Measurements from ENCODE around the gene MUC5B. TPM values are rescaled to one million over a fixed set of nuclear protein-coding genes. Genes with fewer than 3 reads are reported as not detected.

Gene MUC5B
- total RNA-seq, 1 donor from 2014 or later: 57.5 TPM

GRCh38 chr11:1251236-1251770 is 28.4 kb downstream of the MUC5B start:
- no peaks in the 10 kb centered on the region for H3K27me3 ChIP-seq (ENCODE audit: low read depth)
- no peak for TF ChIP-seq CTCF (IDR thresholded peaks at IDR 0.05)
- H3K9me3 ChIP-seq: no peaks in the 10 kb centered on the region
- no peaks in the 10 kb centered on the region for H3K4me1 ChIP-seq
- no peaks in the 10 kb centered on the region for H3K36me3 ChIP-seq
- no peak overlapping the region for H3K27ac ChIP-seq
- DNase-seq (no peak), ATAC-seq (no peak)
- H3K4me3 ChIP-seq: no peak overlapping the region
- intact Hi-C loops (cut with DNase I): no loop called here

- no peak for TF ChIP-seq CTCF (IDR thresholded peaks at IDR 0.05)
Measured at GRCh38 chr11:1252371-1253102, 29.7 kb downstream of the MUC5B start.

GRCh38 chr11:1253103-1253485 is 30.2 kb downstream of the MUC5B start:
- ATAC-seq: no peak
- Histone ChIP-seq H3K4me1 (no peaks in the 10 kb centered on the region), H3K4me3 (no peak overlapping the region), H3K36me3 (no peaks in the 10 kb centered on the region), H3K27me3 (ENCODE audit: low read depth) (no peaks in the 10 kb centered on the region), H3K27ac (no peak overlapping the region), H3K9me3 (no peaks in the 10 kb centered on the region)
- no peak for TF ChIP-seq CTCF (IDR thresholded peaks at IDR 0.05)
- DNase-seq: no peak
- intact Hi-C loops (cut with DNase I): no loop called here

More at GRCh38 chr11:1252371-1253102, 29.7 kb downstream of the MUC5B start:
- DNase-seq (no peak), ATAC-seq (no peak)
- Histone ChIP-seq H3K36me3 (no peaks in the 10 kb centered on the region), H3K27me3 (ENCODE audit: low read depth) (no peaks in the 10 kb centered on the region), H3K4me3 (no peak overlapping the region), H3K9me3 (no peaks in the 10 kb centered on the region), H3K27ac (no peak overlapping the region), H3K4me1 (no peaks in the 10 kb centered on the region)
- intact Hi-C loops (cut with DNase I): no loop called here

GRCh38 chr11:1254086-1254648 is 31.3 kb downstream of the MUC5B start:
- no peak for ATAC-seq
- no peak for DNase-seq
- Histone ChIP-seq H3K9me3 (no peaks in the 10 kb centered on the region), H3K4me1 (no peaks in the 10 kb centered on the region), H3K4me3 (no peak overlapping the region), H3K27me3 (ENCODE audit: low read depth) (no peaks in the 10 kb centered on the region), H3K36me3 (no peaks in the 10 kb centered on the region), H3K27ac (no peak overlapping the region)
- intact Hi-C loops (cut with DNase I): no loop called here
- no peak for TF ChIP-seq CTCF (IDR thresholded peaks at IDR 0.05)

- ATAC-seq (no peak), DNase-seq (no peak)
- Histone ChIP-seq H3K36me3 (no peaks in the 10 kb centered on the region), H3K27me3 (ENCODE audit: low read depth) (no peaks in the 10 kb centered on the region), H3K9me3 (no peaks in the 10 kb centered on the region), H3K27ac (no peak overlapping the region), H3K4me1 (no peaks in the 10 kb centered on the region), H3K4me3 (no peak overlapping the region)
- no peak for TF ChIP-seq CTCF (IDR thresholded peaks at IDR 0.05)
- intact Hi-C loops (cut with DNase I): no loop called here
Measured at GRCh38 chr11:1254733-1255132, 31.9 kb downstream of the MUC5B start.
